ENCODE data around the gene MYO1E.

The MYO1E gene

GRCh38 chr15:59315914-59316451 is 56.7 kb downstream of the MYO1E start:
- DNase-seq (ENCODE audit: low spot score): no peak

GRCh38 chr15:59313641-59314332 is 58.9 kb downstream of the MYO1E start:
- DNase-seq (ENCODE audit: low spot score): peak; percentile 28

GRCh38 chr15:59312205-59312604 is 60.5 kb downstream of the MYO1E start:
- DNase-seq (ENCODE audit: low spot score): no peak

- DNase-seq (ENCODE audit: low spot score): no peak
These were observed 61.5 kb downstream of the MYO1E start for GRCh38 chr15:59311195-59311594.

GRCh38 chr15:59309405-59309804 is 63.3 kb downstream of the MYO1E start:
- no peak for DNase-seq (ENCODE audit: low spot score)

GRCh38 chr15:59307165-59307537 is 65.5 kb downstream of the MYO1E start:
- DNase-seq (ENCODE audit: low spot score): no peak

GRCh38 chr15:59306520-59307164 is 66.0 kb downstream of the MYO1E start:
- no peak for DNase-seq (ENCODE audit: low spot score)

GRCh38 chr15:59304807-59305206 is 67.9 kb downstream of the MYO1E start:
- no peak for DNase-seq (ENCODE audit: low spot score)

- no peak for DNase-seq (ENCODE audit: low spot score)
These were observed 68.5 kb downstream of the MYO1E start for GRCh38 chr15:59304034-59304795.

- DNase-seq (ENCODE audit: low spot score): no peak
These were observed 69.0 kb downstream of the MYO1E start for GRCh38 chr15:59303633-59304032.

GRCh38 chr15:59303136-59303535 is 69.5 kb downstream of the MYO1E start:
- DNase-seq (ENCODE audit: low spot score): no peak

- DNase-seq (ENCODE audit: low spot score): no peak
These were observed 71.1 kb downstream of the MYO1E start for GRCh38 chr15:59301527-59301926.

- DNase-seq (ENCODE audit: low spot score): no peak
These were observed 72.0 kb downstream of the MYO1E start for GRCh38 chr15:59300618-59301139.

GRCh38 chr15:59299929-59300617 is 72.6 kb downstream of the MYO1E start:
- no peak for DNase-seq (ENCODE audit: low spot score)

- DNase-seq (ENCODE audit: low spot score): no peak
These were observed 73.8 kb downstream of the MYO1E start for GRCh38 chr15:59298854-59299250.

GRCh38 chr15:59298225-59298853 is 74.3 kb downstream of the MYO1E start:
- no peak for DNase-seq (ENCODE audit: low spot score)

- DNase-seq (ENCODE audit: low spot score): no peak
These were observed 76.5 kb downstream of the MYO1E start for GRCh38 chr15:59296181-59296617.

- no peak for DNase-seq (ENCODE audit: low spot score)
These were observed 77.2 kb downstream of the MYO1E start for GRCh38 chr15:59295261-59296001.

GRCh38 chr15:59294574-59295260 is 78.0 kb downstream of the MYO1E start:
- no peak for DNase-seq (ENCODE audit: low spot score)
